ENCODE measurements around the gene MTNR1B. TPM values are rescaled to one million over a fixed set of nuclear protein-coding genes. Genes with fewer than 3 reads are reported as not detected.

Gene MTNR1B
- polyA plus RNA-seq, 3 donors from 2014 or later = not detected

DNA sequence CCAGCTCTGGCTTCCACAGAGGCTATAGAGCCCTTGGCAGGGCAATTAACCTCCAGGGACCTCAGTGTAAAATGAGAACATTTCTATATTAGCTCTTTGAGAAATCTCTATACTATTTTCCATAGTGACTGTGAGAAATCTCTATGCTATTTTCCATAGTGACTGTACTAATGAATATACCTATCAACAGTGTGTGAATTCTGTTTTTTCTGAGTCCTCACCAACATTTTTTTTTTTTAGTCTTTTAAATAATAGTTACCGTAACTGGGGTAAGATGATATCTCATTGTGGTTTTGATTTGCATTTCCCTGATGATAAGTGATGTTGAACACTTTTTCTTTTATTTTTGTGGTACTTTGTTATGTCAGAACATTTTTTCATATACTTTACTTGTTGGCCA lies 7.0 kb upstream of the MTNR1B start:
- Mint-ChIP-seq H3K27ac (no peak overlapping the region), H3K4me1 (no peaks in the 10 kb centered on the region), H3K27me3 (ENCODE audit: low read depth in 3 of 3) (peaks cover 0 to 2% (median 2%) of the 10 kb centered on the region in 3 donors), H3K36me3 (no peaks in the 10 kb centered on the region), H3K9me3 (peaks cover 0 to 12% (median 0%) of the 10 kb centered on the region in 6 donors), H3K4me3 (no peak overlapping the region)
- DNase-seq = no peak

DNA sequence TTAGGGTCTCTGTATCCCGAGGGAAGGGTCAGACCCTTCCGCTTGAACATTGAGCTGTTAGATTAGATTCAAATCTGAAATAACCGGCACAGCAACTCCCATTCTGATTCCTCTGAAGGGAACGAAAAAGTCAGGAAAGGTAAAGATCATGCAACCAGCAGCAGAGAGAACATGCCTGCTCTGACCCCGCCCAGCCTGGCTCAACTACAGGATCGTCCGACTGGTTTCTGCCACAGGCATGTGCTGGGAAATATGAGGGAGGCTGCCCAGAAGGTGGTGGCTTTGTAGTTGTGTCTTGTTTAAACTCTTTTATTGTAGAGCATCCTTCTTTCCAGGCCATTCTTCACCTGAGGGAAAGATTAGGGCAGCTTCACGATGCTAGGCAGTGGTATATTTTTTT lies 5.0 kb upstream of the MTNR1B start:
- Mint-ChIP-seq H3K27me3 (ENCODE audit: low read depth in 3 of 3) (peaks cover 0 to 2% (median 2%) of the 10 kb centered on the region in 3 donors), H3K9me3 (peaks cover 0 to 12% (median 0%) of the 10 kb centered on the region in 6 donors), H3K4me3 (no peak overlapping the region), H3K27ac (no peak overlapping the region), H3K4me1 (no peaks in the 10 kb centered on the region), H3K36me3 (no peaks in the 10 kb centered on the region)
- no peak for DNase-seq

DNA sequence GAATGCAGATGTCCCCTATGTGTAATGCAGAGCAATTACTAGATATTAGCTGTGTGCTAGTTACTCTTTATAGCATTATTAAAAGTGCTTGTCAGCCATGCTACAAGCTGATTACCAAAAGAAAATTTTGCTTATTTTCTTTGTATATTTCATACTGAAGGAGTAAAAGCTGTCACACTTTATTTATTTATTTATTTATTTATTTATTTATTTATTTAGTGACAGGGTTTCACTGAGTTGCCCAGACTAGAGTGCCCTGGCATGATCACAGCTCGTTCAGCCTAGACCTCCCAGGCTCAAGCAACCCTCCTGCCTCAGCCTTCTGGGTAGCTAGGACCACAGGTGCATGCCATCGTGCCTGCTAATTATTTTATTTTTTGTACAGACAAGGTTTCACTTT lies 4.3 kb upstream of the MTNR1B start:
- Mint-ChIP-seq H3K27ac (no peak overlapping the region), H3K36me3 (no peaks in the 10 kb centered on the region), H3K4me3 (no peak overlapping the region), H3K27me3 (ENCODE audit: low read depth in 3 of 3) (peaks cover 0 to 3% (median 0%) of the 10 kb centered on the region in 3 donors), H3K4me1 (no peaks in the 10 kb centered on the region), H3K9me3 (peaks cover 0 to 12% (median 2%) of the 10 kb centered on the region in 6 donors)
- DNase-seq = no peak

DNA sequence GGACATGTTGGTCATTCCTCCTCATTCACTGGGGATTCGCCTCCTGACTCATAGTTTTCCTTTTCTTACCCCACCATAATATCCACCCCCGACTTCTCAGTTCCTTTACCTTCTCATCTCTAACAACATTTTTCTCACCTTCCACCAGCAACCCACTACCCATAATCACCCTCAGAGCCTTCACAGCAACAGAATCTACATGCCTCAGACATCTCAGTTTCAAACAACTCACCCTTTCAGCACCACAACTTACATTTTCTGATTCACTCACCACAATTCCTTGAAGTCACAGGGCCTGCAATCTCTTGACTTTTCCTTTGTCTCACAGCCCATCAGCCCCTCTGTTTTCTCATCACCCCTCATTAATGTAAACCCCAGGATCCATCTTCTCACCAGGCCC lies 2.3 kb upstream of the MTNR1B start:
- DNase-seq = no peak
- no peaks in the 10 kb centered on the region for H3K4me1 Mint-ChIP-seq
- peaks cover 0 to 7% (median 2%) of the 10 kb centered on the region in 6 donors for H3K9me3 Mint-ChIP-seq
- H3K36me3 Mint-ChIP-seq = no peaks in the 10 kb centered on the region
- no peak overlapping the region for H3K4me3 Mint-ChIP-seq
- H3K27ac Mint-ChIP-seq = no peak overlapping the region
- peaks cover 0 to 3% (median 0%) of the 10 kb centered on the region in 3 donors for H3K27me3 Mint-ChIP-seq (ENCODE audit: low read depth in 3 of 3)

DNA sequence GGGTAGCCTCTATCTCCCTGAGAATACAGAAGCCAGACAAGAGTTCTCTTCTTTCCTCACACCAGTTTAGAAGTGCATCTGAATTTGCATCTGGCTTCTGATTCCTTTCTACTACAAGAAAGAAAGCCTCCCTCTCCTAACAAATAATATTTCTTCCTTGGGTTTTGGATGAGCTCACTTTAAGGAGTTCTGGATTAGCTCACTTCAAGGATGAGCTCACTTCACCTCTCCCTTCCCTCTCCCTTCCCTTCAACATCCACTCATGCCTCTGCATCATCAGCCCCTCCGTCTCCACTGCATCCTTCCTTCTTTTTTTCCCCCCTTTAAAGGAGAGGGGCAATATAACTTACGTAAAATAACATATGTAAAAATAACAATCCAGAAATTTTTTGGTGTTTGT lies 1.6 kb upstream of the MTNR1B start:
- DNase-seq = no peak
- Mint-ChIP-seq H3K27me3 (ENCODE audit: low read depth in 3 of 3) (peaks cover 0 to 5% (median 0%) of the 10 kb centered on the region in 3 donors), H3K27ac (no peak overlapping the region), H3K36me3 (no peaks in the 10 kb centered on the region), H3K9me3 (peaks cover 0 to 8% (median 2%) of the 10 kb centered on the region in 6 donors), H3K4me1 (no peaks in the 10 kb centered on the region), H3K4me3 (no peak overlapping the region)

DNA sequence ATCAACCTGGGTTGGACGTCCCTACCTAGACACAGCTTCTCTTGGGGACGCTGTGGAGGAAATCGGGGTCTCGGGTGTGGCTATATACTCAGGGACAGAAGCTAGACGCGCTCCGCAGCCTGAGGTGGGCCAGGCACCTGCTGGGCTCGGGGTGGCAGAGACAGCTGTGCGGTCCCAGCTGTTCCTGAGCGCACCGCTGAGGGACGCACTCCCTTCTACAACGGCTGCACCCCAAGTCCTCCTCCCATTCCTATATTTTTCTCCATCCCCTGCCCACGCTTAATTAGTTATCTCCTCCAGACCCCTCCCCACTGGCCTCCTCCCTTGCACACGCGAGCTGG lies 188 bp upstream of the MTNR1B start:
- H3K27ac Mint-ChIP-seq = no peak overlapping the region

DNA sequence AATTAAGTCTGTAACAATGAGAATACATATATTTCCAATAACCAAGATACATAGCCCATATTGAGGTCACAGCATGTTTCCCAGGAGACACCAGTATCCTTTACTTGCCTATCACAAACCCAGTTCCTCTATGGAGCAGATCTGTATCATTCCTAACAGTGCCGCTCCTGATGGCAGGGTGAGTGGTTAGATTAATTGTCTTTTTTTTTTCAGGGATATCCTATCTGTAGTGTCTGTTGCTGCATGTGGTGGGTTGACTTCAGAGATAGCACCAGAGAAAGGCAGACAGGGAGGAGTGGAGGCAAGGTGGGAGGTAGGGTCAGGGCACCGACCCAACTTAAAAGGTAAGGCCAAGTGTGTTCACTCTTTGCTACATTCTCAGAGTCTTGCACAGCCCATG lies 2.8 kb downstream of the MTNR1B start:
- H3K4me3 Mint-ChIP-seq = no peak overlapping the region
- no peak for DNase-seq
- H3K27ac Mint-ChIP-seq = no peak overlapping the region
- H3K9me3 Mint-ChIP-seq = peaks cover 0 to 9% (median 2%) of the 10 kb centered on the region in 6 donors
- no peaks in the 10 kb centered on the region for H3K4me1 Mint-ChIP-seq
- no peaks in the 10 kb centered on the region for H3K36me3 Mint-ChIP-seq
- peaks cover 0 to 5% (median 0%) of the 10 kb centered on the region in 3 donors for H3K27me3 Mint-ChIP-seq (ENCODE audit: low read depth in 3 of 3)

More for the DNA sequence above, 188 bp upstream of the MTNR1B start:
- H3K4me1 Mint-ChIP-seq = no peaks in the 10 kb centered on the region
- peaks cover 0 to 9% (median 4%) of the 10 kb centered on the region in 6 donors for H3K9me3 Mint-ChIP-seq
- peaks cover 0 to 5% (median 0%) of the 10 kb centered on the region in 3 donors for H3K27me3 Mint-ChIP-seq (ENCODE audit: low read depth in 3 of 3)
- no peak for DNase-seq
- H3K36me3 Mint-ChIP-seq = no peaks in the 10 kb centered on the region
- no peak overlapping the region for H3K4me3 Mint-ChIP-seq

DNA sequence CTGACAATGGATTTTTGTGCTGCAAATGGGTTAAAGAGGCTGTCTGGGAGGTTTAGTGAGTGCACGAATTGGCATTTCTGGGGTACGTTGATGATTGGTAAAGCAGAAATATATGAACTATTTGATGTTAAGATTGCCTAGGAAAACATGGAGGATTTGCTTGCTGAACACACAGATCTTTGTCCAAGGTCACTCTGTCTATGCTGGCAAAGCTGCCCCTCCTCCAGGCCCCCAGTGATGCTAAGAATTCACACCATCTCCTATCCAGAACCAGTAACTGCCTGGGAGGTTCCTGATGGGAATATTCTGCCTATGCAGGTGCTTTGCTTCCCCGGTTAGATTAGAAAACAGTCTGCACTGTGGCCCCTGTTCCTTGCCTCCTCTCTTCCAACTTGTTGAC lies 5.8 kb downstream of the MTNR1B start:
- H3K27ac Mint-ChIP-seq = no peak overlapping the region
- no peak for DNase-seq
- H3K9me3 Mint-ChIP-seq = peaks cover 0 to 10% (median 2%) of the 10 kb centered on the region in 6 donors
- no peaks in the 10 kb centered on the region for H3K36me3 Mint-ChIP-seq
- H3K4me1 Mint-ChIP-seq = no peaks in the 10 kb centered on the region
- H3K27me3 Mint-ChIP-seq (ENCODE audit: low read depth in 3 of 3) = peaks cover 0 to 4% (median 0%) of the 10 kb centered on the region in 3 donors
- H3K4me3 Mint-ChIP-seq = no peak overlapping the region

DNA sequence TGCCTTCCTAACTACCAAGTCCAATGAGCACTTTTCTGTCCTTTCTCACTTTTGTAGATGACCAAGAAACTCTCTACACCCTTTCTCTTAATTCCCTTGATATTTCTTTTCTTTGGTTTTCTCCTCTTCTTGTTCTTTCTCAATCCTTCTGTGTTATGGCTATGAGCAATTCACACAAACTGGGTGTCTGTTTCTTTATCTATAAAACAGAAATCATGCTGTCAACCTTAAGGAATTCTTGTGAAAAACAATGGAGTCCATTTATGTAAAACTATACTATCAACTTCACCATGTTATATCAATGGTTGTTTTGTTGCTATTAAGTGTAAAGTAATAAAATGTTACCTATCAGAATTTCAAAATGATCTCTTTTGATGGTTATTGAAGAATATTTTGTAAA lies 7.2 kb downstream of the MTNR1B start:
- Mint-ChIP-seq H3K4me1 (no peaks in the 10 kb centered on the region), H3K27me3 (ENCODE audit: low read depth in 3 of 3) (peaks cover 0 to 4% (median 0%) of the 10 kb centered on the region in 3 donors), H3K27ac (no peak overlapping the region), H3K4me3 (no peak overlapping the region), H3K36me3 (no peaks in the 10 kb centered on the region), H3K9me3 (peaks cover 0 to 10% (median 4%) of the 10 kb centered on the region in 6 donors)
- no peak for DNase-seq

DNA sequence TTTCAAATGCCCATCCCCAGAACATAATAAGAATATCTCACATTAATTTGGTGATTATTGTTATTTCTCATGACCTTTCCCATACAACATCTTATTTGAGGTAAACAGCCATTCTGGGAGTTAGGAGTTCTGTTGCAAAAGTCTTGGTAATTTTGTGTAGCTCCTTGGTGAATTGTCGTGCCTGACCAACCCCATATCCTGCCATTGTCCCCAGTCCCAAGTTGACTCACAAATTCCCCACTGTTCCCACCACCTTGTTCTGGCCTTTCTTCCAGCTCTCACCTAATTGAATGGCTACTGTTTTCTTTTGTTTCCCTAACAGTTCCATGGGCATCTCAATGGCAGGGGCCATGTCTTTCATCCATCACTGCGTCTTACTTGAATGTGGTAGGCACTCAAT lies 8.0 kb downstream of the MTNR1B start:
- H3K27me3 Mint-ChIP-seq (ENCODE audit: low read depth in 3 of 3) = no peaks in the 10 kb centered on the region
- no peaks in the 10 kb centered on the region for H3K36me3 Mint-ChIP-seq
- no peak overlapping the region for H3K27ac Mint-ChIP-seq
- no peak overlapping the region for H3K4me3 Mint-ChIP-seq
- H3K9me3 Mint-ChIP-seq = peaks cover 0 to 8% (median 4%) of the 10 kb centered on the region in 6 donors
- no peaks in the 10 kb centered on the region for H3K4me1 Mint-ChIP-seq
- DNase-seq = no peak

DNA sequence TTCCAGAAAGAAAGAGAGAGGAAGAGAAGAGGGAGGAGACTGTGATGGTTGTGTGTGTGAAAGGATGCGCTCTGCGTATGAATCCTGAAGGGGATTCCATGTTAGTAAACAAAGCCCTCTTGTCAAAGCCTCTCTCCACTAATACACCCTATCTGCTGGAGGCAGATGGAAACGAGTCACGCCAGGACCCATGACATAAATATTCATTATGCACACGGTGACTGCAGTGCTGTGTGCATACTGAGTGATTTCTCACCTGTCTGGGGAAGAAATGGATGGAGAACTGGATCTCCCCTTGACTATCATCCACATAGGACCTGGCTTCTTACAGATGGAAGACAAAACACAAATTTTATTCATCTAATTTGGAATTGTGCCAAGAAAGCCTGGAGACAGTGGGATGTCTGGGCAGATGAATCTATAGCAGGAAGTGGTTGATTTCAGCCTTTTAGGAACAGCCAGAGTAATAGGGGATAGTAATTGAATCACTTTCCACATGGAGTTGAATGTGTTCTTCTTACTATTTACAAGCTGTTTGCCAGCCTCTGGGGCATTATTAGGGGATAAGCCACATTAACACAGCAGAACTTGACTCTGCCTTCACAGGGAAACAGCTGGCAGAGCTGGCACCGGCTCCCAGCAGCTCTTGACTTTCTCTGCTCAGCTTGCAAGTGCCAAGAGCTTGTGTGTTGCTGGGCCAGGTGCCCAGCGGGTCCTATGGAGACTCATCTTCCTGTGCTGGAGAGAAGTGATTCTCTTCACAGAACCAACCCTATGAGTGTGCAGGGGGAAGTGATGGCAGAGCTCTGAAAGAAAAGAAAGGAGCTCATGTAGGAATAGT lies 9.0 kb downstream of the MTNR1B start:
- peaks cover 0 to 8% (median 3%) of the 10 kb centered on the region in 6 donors for H3K9me3 Mint-ChIP-seq

DNA sequence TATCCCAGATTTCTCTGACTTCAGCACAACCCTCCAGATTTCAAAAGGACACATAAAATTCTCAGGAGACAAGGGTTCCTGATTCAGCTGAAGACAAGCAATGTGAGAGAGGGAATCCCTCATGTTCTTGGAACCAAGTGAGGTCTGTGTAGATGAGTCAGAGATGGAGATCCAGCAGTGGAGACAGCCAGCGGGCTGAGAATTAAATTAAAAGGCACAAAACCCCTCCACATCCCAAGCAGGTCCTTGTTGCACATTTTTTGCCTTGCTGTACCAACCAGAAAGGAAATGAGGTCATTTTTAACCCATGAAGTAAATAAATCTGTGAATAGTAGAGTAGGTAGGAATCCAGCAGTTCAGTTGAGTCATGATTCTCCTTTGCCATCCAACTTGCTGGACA lies 9.7 kb downstream of the MTNR1B start:
- DNase-seq = no peak
- Mint-ChIP-seq H3K9me3 (peaks cover 0 to 12% (median 3%) of the 10 kb centered on the region in 6 donors), H3K27me3 (ENCODE audit: low read depth in 3 of 3) (no peaks in the 10 kb centered on the region), H3K27ac (no peak overlapping the region), H3K4me3 (no peak overlapping the region), H3K36me3 (no peaks in the 10 kb centered on the region), H3K4me1 (no peaks in the 10 kb centered on the region)

More for the DNA sequence above, 9.0 kb downstream of the MTNR1B start:
- no peak for DNase-seq
- H3K4me1 Mint-ChIP-seq = no peaks in the 10 kb centered on the region
- H3K27ac Mint-ChIP-seq = no peak overlapping the region
- no peaks in the 10 kb centered on the region for H3K36me3 Mint-ChIP-seq
- H3K27me3 Mint-ChIP-seq (ENCODE audit: low read depth in 3 of 3) = no peaks in the 10 kb centered on the region
- no peak overlapping the region for H3K4me3 Mint-ChIP-seq

DNA sequence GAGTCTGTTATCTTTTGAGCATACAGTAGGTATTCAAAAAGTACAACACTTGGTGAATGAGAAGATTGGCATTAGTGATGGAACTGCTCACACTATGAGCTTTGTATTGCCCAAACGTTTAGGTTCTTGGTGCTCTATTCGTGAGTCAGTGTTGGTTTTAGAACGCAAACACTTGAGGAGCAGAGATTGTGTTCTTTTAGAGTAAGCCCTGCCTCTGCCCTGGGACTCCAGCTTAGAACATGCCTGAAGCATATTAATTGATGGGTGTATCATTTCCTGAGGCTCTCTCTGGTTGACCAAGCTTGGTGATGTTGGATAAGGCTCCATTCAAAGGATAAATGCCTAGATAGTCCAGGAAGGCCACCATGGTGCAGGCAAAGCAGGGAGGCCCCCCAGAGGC lies 10.9 kb downstream of the MTNR1B start:
- H3K27ac Mint-ChIP-seq = no peak overlapping the region
- no peaks in the 10 kb centered on the region for H3K27me3 Mint-ChIP-seq (ENCODE audit: low read depth in 3 of 3)
- no peaks in the 10 kb centered on the region for H3K36me3 Mint-ChIP-seq
- H3K9me3 Mint-ChIP-seq = peaks cover 0 to 13% (median 3%) of the 10 kb centered on the region in 6 donors
- H3K4me3 Mint-ChIP-seq = no peak overlapping the region
- no peaks in the 10 kb centered on the region for H3K4me1 Mint-ChIP-seq
- DNase-seq = no peak

DNA sequence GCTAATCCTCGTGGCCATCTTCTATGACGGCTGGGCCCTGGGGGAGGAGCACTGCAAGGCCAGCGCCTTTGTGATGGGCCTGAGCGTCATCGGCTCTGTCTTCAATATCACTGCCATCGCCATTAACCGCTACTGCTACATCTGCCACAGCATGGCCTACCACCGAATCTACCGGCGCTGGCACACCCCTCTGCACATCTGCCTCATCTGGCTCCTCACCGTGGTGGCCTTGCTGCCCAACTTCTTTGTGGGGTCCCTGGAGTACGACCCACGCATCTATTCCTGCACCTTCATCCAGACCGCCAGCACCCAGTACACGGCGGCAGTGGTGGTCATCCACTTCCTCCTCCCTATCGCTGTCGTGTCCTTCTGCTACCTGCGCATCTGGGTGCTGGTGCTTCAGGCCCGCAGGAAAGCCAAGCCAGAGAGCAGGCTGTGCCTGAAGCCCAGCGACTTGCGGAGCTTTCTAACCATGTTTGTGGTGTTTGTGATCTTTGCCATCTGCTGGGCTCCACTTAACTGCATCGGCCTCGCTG lies 12.1 kb downstream of the MTNR1B start:
- Mint-ChIP-seq H3K36me3 (no peaks in the 10 kb centered on the region), H3K4me3 (no peak overlapping the region), H3K4me1 (no peaks in the 10 kb centered on the region), H3K27ac (no peak overlapping the region), H3K9me3 (peaks cover 0 to 13% (median 3%) of the 10 kb centered on the region in 6 donors), H3K27me3 (ENCODE audit: low read depth in 3 of 3) (no peaks in the 10 kb centered on the region)
- no peak for DNase-seq
